Karpas-422 (cell line): Measurements from ENCODE around the gene HS3ST2. TPM values are rescaled to one million over a fixed set of nuclear protein-coding genes. Genes with fewer than 3 reads are reported as not detected.

Source experiments
- DNase-seq: peaks from one replicate; pipeline ENCODE4 v3.0.0-alpha.2; 2015
- H2AFZ ChIP-seq: fragments of 200-600 bp; sonication (generic); 2 replicates; pipeline ENCODE4 v1.6.1; 2014; ENCODE audit warnings: antibody characterized with exemption, low read length, mixed read lengths
- H3K27ac ChIP-seq: fragments of 200-600 bp; sonication (generic); 2 replicates; pipeline ENCODE4 v1.5.1; 2014; ENCODE audit warnings: mild to moderate bottlenecking, low read length, moderate library complexity
- H3K27me3 ChIP-seq: fragments of 200-600 bp; sonication (generic); 2 replicates; pipeline ENCODE4 v1.6.1; 2014; ENCODE audit warnings: low read length, mixed read lengths
- H3K36me3 ChIP-seq: fragments of 200-600 bp; sonication (generic); 2 replicates; pipeline ENCODE4 v1.6.1; 2014; ENCODE audit warnings: low read length, mixed read lengths; ENCODE audit not compliant: insufficient read depth
- H3K4me1 ChIP-seq: fragments of 200-600 bp; sonication (generic); 2 replicates; pipeline ENCODE4 v1.6.1; 2014; ENCODE audit warnings: mild to moderate bottlenecking, low read length, mixed read lengths
- H3K4me2 ChIP-seq: fragments of 200-600 bp; sonication (generic); 2 replicates; pipeline ENCODE4 v1.6.1; 2014; ENCODE audit warnings: low read length, low read depth, mild to moderate bottlenecking; ENCODE audit not compliant: poor library complexity, severe bottlenecking
- H3K4me3 ChIP-seq: fragments of 200-600 bp; sonication (generic); 2 replicates; pipeline ENCODE4 v1.5.1; 2014; ENCODE audit warnings: mild to moderate bottlenecking, antibody characterized with exemption, low read length, mixed read lengths
- H3K79me2 ChIP-seq: fragments of 200-600 bp; sonication (generic); 2 replicates; pipeline ENCODE4 v1.6.1; 2014; ENCODE audit warnings: mild to moderate bottlenecking, low read length, mixed read lengths
- H3K9ac ChIP-seq: fragments of 200-600 bp; sonication (generic); 2 replicates; pipeline ENCODE4 v1.6.0; 2014; ENCODE audit warnings: low read length
- H3K9me2 ChIP-seq: fragments of 200-600 bp; sonication (generic), shearing (Covaris generic); replicated peaks from 2 replicates; pipeline ENCODE4 v1.6.0; 2014; ENCODE audit warnings: mild to moderate bottlenecking, low read length, moderate library complexity; ENCODE audit not compliant: insufficient read depth
- H3K9me3 ChIP-seq: fragments of 300-700, 200-600 bp; sonication (generic); 2 replicates; pipeline ENCODE4 v1.6.1; 2014; ENCODE audit warnings: low read length, mixed read lengths
- H4K20me1 ChIP-seq: fragments of 200-600 bp; sonication (generic); 2 replicates; pipeline ENCODE4 v1.6.1; 2014; ENCODE audit warnings: mild to moderate bottlenecking, antibody characterized with exemption, low read length, low read depth; ENCODE audit not compliant: insufficient read depth
- total RNA-seq: library from RNA; depleted of rRNA; stranded (reverse); fragments of >200 nt; shearing (Covaris generic); gene quantifications from 2 replicates; pipeline ENCODE4 v1.2.3, GENCODE V29; 2014; ENCODE audit warnings: low replicate concordance

The HS3ST2 gene
- total RNA-seq, 1 experiment from 2014 or later = not detected

DNA sequence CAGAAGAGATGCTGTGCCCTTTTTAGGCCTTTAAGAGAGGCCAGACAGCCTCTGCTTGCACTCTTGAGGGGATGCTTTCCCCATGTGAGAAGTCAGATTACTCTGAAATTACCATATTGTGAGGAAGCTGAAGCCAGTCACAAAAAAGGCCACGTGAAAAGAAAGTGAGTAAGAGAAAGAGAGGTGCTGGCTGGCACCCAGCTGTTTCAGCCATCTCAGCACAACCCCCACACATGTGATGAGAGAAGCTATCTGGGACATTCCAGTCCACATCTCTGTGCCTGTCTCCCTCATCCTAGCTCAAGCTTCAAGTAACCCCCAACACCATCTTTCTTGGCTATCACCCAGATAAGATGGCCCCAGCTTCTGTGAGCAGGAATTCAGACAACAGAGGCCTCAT lies 131.4 kb downstream of the HS3ST2 start:
- Histone ChIP-seq H3K27me3 (no peaks in the 10 kb centered on the region), H3K4me2 (no peak overlapping the region), H3K79me2 (no peaks in the 10 kb centered on the region), H3K9me2 (no peaks in the 10 kb centered on the region), H4K20me1 (no peaks in the 10 kb centered on the region), H2AFZ (no peak overlapping the region), H3K9me3 (no peaks in the 10 kb centered on the region), H3K27ac (no peak overlapping the region), H3K4me1 (no peaks in the 10 kb centered on the region), H3K4me3 (no peak overlapping the region), H3K9ac (no peak overlapping the region), H3K36me3 (no peaks in the 10 kb centered on the region)
- no peak for DNase-seq

DNA sequence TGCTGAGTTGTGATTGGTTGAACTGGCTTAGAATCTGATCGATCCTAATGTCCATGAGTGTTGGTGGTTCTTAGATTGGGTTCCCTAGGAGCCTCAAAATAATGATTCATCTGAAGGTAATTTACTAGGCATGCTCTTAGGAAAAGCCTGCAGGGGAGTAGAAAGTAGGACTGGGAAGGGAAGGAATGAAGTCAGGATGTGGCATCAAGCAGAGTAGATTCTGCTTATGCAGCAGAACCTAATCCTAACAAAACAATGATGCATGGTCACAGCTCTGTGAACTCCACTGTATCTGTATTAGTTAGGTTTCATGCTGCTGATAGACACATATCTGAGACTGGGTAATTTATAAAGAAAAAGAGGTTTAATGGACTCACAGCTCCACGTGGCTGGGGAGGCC lies 132.5 kb downstream of the HS3ST2 start:
- Histone ChIP-seq H3K36me3 (no peaks in the 10 kb centered on the region), H3K9me2 (no peaks in the 10 kb centered on the region), H3K4me1 (no peaks in the 10 kb centered on the region), H4K20me1 (no peaks in the 10 kb centered on the region), H3K27ac (no peak overlapping the region), H3K9me3 (no peaks in the 10 kb centered on the region), H3K4me3 (no peak overlapping the region), H3K27me3 (no peaks in the 10 kb centered on the region), H3K79me2 (no peaks in the 10 kb centered on the region), H3K9ac (no peak overlapping the region), H2AFZ (no peak overlapping the region), H3K4me2 (no peak overlapping the region)
- no peak for DNase-seq

DNA sequence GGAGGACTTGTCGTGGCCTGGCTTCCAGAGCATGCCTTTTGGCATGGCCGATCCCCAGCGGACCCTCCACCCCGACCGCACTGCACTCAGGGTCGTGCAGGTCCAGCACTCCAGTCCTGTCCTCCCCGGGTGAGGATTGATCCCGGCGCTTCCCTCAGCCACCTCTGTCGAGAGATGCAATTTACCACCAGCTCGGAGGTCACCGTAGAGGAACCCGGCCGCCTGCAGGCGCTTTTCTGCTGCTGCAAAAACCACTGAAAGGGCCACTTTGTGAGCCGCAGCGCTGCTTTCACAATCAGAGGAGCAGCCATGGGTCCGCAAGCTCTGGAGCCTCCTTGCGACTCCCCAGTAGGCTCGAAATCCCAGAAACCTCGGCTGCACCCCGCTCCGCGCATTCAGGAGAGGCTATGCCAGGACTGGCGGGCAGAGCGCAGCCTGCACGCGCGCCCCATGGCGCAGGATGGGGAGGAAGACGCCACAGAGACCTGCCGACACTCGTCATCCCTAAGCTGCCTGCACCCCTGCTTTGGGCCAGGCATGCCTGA lies 134.2 kb downstream of the HS3ST2 start:
- Histone ChIP-seq H4K20me1 (no peaks in the 10 kb centered on the region), H3K79me2 (no peaks in the 10 kb centered on the region), H3K27me3 (no peaks in the 10 kb centered on the region), H3K9ac (no peak overlapping the region), H3K9me2 (no peaks in the 10 kb centered on the region), H3K4me1 (no peaks in the 10 kb centered on the region), H2AFZ (no peak overlapping the region), H3K9me3 (no peaks in the 10 kb centered on the region), H3K4me2 (no peak overlapping the region), H3K36me3 (no peaks in the 10 kb centered on the region), H3K4me3 (no peak overlapping the region), H3K27ac (no peak overlapping the region)
- DNase-seq = no peak

DNA sequence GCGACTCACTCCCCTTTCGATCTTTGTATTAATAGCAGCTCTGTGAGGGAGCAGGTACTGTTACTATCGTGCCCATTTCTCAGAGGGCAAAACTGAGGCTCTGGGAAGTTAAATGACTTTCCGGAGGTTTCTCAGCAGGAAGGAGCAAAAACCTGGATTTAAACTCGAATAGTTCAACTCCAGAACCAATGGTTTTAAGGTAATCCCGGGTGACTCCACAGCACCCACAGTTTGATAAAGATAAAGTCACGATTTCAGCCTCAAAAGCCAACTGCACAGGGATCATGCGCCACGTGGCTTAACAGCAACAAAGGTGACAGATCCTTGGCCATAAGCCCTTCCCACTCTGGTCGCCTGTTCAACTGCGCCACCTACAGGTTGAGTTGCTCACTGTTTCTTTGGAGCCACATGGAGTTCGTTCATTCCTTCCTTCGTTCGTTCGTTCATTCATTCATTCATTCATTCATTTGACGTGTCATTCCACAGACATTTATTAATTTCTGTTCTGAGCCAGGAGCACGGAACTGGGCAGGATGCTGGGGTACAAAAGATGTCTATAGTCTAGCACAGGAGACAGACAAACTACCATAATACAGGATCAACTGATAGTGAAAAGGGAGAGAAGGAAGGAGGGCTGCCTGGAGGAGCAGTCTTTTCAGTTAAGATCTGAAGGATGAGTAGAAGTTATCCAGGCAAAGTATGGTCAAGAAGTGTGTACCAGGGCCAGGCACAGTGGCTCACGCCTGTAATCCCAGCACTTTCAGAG lies 134.8 kb downstream of the HS3ST2 start:
- no peaks in the 10 kb centered on the region for H3K4me1 ChIP-seq

DNA sequence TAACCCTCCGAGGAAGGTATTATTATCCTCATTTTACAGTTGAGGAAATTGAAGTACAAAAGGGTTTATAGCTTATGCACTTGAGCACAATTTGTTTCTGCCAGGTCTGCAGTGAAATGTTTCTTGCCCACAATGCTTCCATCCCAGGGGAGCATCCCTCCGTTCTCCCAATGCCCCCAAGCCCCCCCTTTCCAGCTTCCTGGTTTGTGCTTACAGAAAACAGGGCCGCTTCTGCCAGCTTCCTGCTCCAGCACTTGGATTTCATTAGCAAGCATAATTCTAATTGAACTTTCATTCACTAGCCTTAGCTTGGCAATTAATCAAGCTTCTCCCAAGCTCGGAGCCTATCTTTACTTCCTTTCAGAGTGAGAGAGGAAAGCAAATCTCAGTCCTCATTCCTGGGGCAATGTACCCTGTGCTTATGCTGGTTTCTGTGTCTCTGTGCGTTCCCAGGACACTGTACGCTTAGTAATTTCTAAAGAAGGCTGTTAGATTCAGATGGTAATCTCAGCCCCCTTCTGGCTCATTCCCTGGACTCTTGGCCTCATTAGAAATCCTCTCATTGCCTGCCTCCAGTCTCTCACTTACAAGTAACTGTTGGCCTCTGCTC lies 141.6 kb downstream of the HS3ST2 start:
- Histone ChIP-seq H2AFZ (no peak overlapping the region), H3K36me3 (no peaks in the 10 kb centered on the region), H3K27me3 (no peaks in the 10 kb centered on the region), H3K79me2 (no peaks in the 10 kb centered on the region), H3K27ac (no peak overlapping the region), H3K9me3 (no peaks in the 10 kb centered on the region), H3K9me2 (no peaks in the 10 kb centered on the region), H4K20me1 (no peaks in the 10 kb centered on the region), H3K4me2 (no peak overlapping the region), H3K9ac (no peak overlapping the region), H3K4me1 (no peaks in the 10 kb centered on the region), H3K4me3 (no peak overlapping the region)
- DNase-seq = no peak

More for the DNA sequence above, 134.8 kb downstream of the HS3ST2 start:
- Histone ChIP-seq H3K9me2 (no peaks in the 10 kb centered on the region), H3K9me3 (no peaks in the 10 kb centered on the region), H3K36me3 (no peaks in the 10 kb centered on the region), H3K4me2 (no peak overlapping the region), H4K20me1 (no peaks in the 10 kb centered on the region), H3K79me2 (no peaks in the 10 kb centered on the region), H3K4me3 (no peak overlapping the region), H3K27me3 (no peaks in the 10 kb centered on the region), H3K9ac (no peak overlapping the region), H3K27ac (no peak overlapping the region), H2AFZ (no peak overlapping the region)
- DNase-seq = peak; percentile 88

DNA sequence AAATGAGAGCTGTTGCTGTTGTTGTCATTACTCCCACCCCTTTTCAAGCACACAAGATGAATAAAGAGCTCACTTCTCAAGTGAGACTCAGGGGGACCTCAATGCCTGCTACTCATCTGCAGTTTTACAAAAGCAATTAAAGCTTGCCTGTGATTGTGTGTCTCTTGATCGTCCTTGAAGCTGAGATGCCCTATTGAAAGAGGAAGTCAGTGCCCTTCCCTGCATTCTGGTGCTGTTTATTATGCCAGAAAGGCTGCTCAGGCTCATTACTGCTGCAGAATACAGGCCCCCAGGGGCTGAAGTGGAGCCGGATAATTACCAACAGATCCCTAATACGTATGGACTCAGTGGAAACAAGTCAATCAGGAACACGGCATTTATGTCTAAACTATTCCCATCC lies 147.2 kb downstream of the HS3ST2 start:
- H3K9me3 ChIP-seq = no peaks in the 10 kb centered on the region
- no peaks in the 10 kb centered on the region for H3K27me3 ChIP-seq
- no peaks in the 10 kb centered on the region for H4K20me1 ChIP-seq
- no peak overlapping the region for H2AFZ ChIP-seq
- H3K79me2 ChIP-seq = no peaks in the 10 kb centered on the region
- no peaks in the 10 kb centered on the region for H3K4me1 ChIP-seq
- H3K27ac ChIP-seq = no peak overlapping the region
- DNase-seq = no peak
- H3K9ac ChIP-seq = no peak overlapping the region
- H3K9me2 ChIP-seq = no peaks in the 10 kb centered on the region
- H3K4me2 ChIP-seq = no peak overlapping the region
- no peaks in the 10 kb centered on the region for H3K36me3 ChIP-seq
- no peak overlapping the region for H3K4me3 ChIP-seq

DNA sequence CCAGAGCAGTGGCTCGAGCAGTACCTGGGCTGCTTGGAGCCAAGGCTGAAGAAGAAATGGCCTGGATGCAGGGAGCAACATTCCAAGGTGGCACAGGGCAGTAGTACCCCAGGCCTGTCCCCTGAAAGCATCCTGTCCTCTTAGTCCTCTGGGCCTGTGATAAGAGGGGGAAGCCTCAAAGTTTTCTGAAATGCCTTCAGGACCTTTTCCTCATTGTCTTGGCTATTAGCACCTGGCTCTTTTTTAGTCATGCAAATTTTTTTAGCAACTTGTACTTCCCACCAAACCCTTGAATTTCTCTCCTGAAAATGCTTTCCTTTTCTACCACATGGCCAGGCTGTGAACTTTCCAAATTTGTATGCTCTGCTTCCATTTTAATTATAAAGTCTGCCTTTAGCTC lies 148.9 kb downstream of the HS3ST2 start:
- Histone ChIP-seq H3K9me3 (no peaks in the 10 kb centered on the region), H3K9me2 (no peaks in the 10 kb centered on the region), H3K27ac (no peak overlapping the region), H3K4me2 (no peak overlapping the region), H4K20me1 (no peaks in the 10 kb centered on the region), H3K4me3 (no peak overlapping the region), H3K4me1 (no peaks in the 10 kb centered on the region), H2AFZ (no peak overlapping the region), H3K27me3 (no peaks in the 10 kb centered on the region), H3K36me3 (no peaks in the 10 kb centered on the region), H3K79me2 (no peaks in the 10 kb centered on the region), H3K9ac (no peak overlapping the region)
- DNase-seq = no peak
